HG03103 (cell line): ENCODE measurements around the gene MBD6.
"Not testable (repeated sequence)": the region's sequence is repeated elsewhere in the genome, so short reads cannot be mapped to it uniquely, and the experiment has no call there.

Experiments used
- ATAC-seq: cut with Tn5 transposase; IDR thresholded peaks from one replicate; pipeline ENCODE4 v1.9.1; 2021; ENCODE audit warnings: low read depth; ENCODE audit not compliant: unreplicated experiment

MBD6 gene

GRCh38 chr12:57487597-57488401 is 34.8 kb upstream of the MBD6 start, which contains the start of gene MARS1:
TSS of gene MARS1 (plus strand) at chr12:57488068. CDS start at chr12:57488091, 23 bp downstream.
- peak; percentile 97 for ATAC-seq

- no peak for ATAC-seq
These were observed 34.0 kb upstream of the MBD6 start for GRCh38 chr12:57488402-57489156.

- ATAC-seq = no peak
These were observed 33.4 kb upstream of the MBD6 start for GRCh38 chr12:57489157-57489641.

- no peak for ATAC-seq
These were observed 32.5 kb upstream of the MBD6 start for GRCh38 chr12:57490126-57490525.

- ATAC-seq = no peak
These were observed 31.0 kb upstream of the MBD6 start for GRCh38 chr12:57491393-57492280.

- not testable (repeated sequence) for ATAC-seq
These were observed 27.4 kb upstream of the MBD6 start for GRCh38 chr12:57495051-57495701.

GRCh38 chr12:57496822-57497221 is 25.8 kb upstream of the MBD6 start:
- no peak for ATAC-seq

- ATAC-seq = no peak
These were observed 25.1 kb upstream of the MBD6 start for GRCh38 chr12:57497223-57498131.

GRCh38 chr12:57498132-57498502 is 24.5 kb upstream of the MBD6 start:
- no peak for ATAC-seq

- ATAC-seq = no peak
These were observed 24.1 kb upstream of the MBD6 start for GRCh38 chr12:57498571-57498970.

- ATAC-seq = no peak
These were observed 22.4 kb upstream of the MBD6 start for GRCh38 chr12:57500213-57500612.

GRCh38 chr12:57502311-57502969 is 20.2 kb upstream of the MBD6 start:
- ATAC-seq = not testable (repeated sequence)

- ATAC-seq = not testable (repeated sequence)
These were observed 16.1 kb upstream of the MBD6 start for GRCh38 chr12:57506541-57506940.

- not testable (repeated sequence) for ATAC-seq
These were observed 14.8 kb upstream of the MBD6 start for GRCh38 chr12:57507796-57508195.

GRCh38 chr12:57511161-57511560 is 11.5 kb upstream of the MBD6 start:
- ATAC-seq = no peak

GRCh38 chr12:57511588-57512325 is 10.9 kb upstream of the MBD6 start:
- no peak for ATAC-seq

GRCh38 chr12:57512665-57513064 is 10.0 kb upstream of the MBD6 start:
- no peak for ATAC-seq

- ATAC-seq = no peak
These were observed 9.4 kb upstream of the MBD6 start for GRCh38 chr12:57513266-57513665.
